ENCODE measurements around the gene POLG2. TPM values are rescaled to one million over a fixed set of nuclear protein-coding genes. Genes with fewer than 3 reads are reported as not detected.
"Not testable (repeated sequence)": the region's sequence is repeated elsewhere in the genome, so short reads cannot be mapped to it uniquely, and the experiment has no call there.

Gene POLG2
- total and polyA plus RNA-seq, 4 donors: 13.2 to 28.6 (median 18.3) TPM

DNA sequence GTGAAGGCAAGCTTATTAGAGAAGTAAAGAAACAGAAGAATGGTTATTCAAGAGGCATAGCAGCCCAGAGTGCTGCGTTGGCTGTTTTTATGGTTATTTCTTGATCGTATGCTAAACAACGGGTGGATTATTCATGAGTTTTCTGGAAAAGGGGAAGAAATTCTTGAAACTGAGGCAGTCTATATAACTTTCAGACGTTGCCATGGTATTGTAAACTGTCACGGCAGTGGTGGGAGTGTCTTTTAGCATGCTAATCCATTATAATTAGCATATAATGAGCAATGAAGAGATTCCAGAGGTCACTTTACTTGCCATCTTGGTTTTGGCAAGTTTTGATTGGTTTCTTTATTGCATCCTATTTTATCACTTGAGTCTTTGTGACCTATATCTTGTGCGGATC, 65.3 kb downstream of the POLG2 start:
- 32% methylated on average over 3 of the region's 6 CpGs for WGBS (ENCODE audit: insufficient coverage)
- H3K4me1 ChIP-seq (ENCODE audit: control insufficient read depth, insufficient read depth, low read length): no peaks in the 10 kb centered on the region
- no peaks in the 10 kb centered on the region for H3K9me3 ChIP-seq (ENCODE audit: control insufficient read depth, insufficient read depth, low read length)
- no peaks in the 10 kb centered on the region for H3K36me3 ChIP-seq (ENCODE audit: control insufficient read depth, insufficient read depth, low read length)
- DNase-seq (ENCODE audit: low read depth in 4 of 6, low spot score in 6 of 6): no peak
- H3K27me3 ChIP-seq (ENCODE audit: control insufficient read depth, insufficient read depth, low read length): no peaks in the 10 kb centered on the region
- H3K27ac ChIP-seq (ENCODE audit: low read depth, low read length): no peak overlapping the region
- no peak overlapping the region for H3K4me3 ChIP-seq (ENCODE audit: low read depth, low read length)

DNA sequence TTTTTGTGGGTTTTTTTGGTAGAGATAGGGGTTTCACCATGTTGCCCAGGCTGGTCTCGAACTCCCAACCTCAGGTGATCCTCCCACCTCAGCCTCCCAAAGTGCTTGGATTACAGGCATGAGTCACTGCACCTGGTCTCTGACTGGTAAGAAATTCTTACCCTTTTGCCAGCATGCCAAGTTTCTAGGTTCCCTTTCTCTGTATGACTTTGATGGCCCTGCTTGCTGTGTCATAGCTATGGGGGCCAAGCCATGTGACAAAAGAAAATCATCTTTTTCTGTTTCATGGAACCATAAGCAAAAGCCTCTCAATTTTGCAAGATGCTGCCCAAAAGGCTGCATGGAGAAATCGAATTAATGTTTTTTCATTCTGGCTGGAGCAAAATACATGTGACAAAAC, 66.8 kb downstream of the POLG2 start:
- not testable (repeated sequence) for H3K36me3 ChIP-seq (ENCODE audit: control insufficient read depth, insufficient read depth, low read length); H3K27me3 ChIP-seq (ENCODE audit: control insufficient read depth, insufficient read depth, low read length); H3K4me3 ChIP-seq (ENCODE audit: low read depth, low read length); H3K27ac ChIP-seq (ENCODE audit: low read depth, low read length); H3K4me1 ChIP-seq (ENCODE audit: control insufficient read depth, insufficient read depth, low read length); H3K9me3 ChIP-seq (ENCODE audit: control insufficient read depth, insufficient read depth, low read length); DNase-seq (ENCODE audit: low read depth in 4 of 6, low spot score in 6 of 6)
- WGBS (ENCODE audit: insufficient coverage): 89% methylated on average over 2 of the region's 2 CpGs

DNA sequence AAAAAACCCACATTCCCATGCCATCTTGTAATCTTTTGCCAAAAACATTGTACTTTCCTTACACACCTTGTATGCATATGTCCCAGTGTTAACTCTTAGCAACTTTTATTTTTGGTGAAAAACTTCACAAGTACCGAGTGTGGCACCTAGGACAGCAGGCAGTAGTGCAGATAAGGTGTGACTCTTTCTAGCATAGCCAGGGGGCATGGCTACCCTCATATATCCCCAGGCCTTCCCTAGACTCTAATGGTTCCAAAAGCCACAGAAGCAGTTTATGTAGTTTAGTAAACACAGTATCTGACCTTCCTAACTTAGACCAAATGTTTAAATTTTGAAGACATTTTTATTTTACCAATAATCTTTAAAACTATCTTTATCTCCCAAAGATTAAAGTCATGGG, 68.4 kb downstream of the POLG2 start:
- Histone ChIP-seq H3K27me3 (ENCODE audit: control insufficient read depth, insufficient read depth, low read length) (no peaks in the 10 kb centered on the region), H3K36me3 (ENCODE audit: control insufficient read depth, insufficient read depth, low read length) (no peaks in the 10 kb centered on the region), H3K4me3 (ENCODE audit: low read depth, low read length) (no peak overlapping the region), H3K9me3 (ENCODE audit: control insufficient read depth, insufficient read depth, low read length) (no peaks in the 10 kb centered on the region), H3K4me1 (ENCODE audit: control insufficient read depth, insufficient read depth, low read length) (no peaks in the 10 kb centered on the region), H3K27ac (ENCODE audit: low read depth, low read length) (no peak overlapping the region)
- DNase-seq (ENCODE audit: low read depth in 4 of 6, low spot score in 6 of 6): no peak
- WGBS (ENCODE audit: insufficient coverage): 90% methylated on average over 1 of the region's 1 CpG

Small RNA genes within 50 kb of the gene (small RNA-seq; reads per million reads assigned to genes)
- gene ATP5MFP4 (ENCODE audit: low replicate concordance): not detected

Other genes starting within 250 kb of the POLG2 start
- gene TEX2, start 233.8 kb downstream of the POLG2 start, total RNA-seq: 10 to 100 TPM; 40.1 to 54.9 TPM
- gene TEX2, start 233.8 kb downstream of the POLG2 start, polyA plus RNA-seq (ENCODE audit: insufficient read length in 2 of 2): 10 to 100 TPM; 35.4 to 37.0 TPM
- gene PECAM1, start 106.2 kb downstream of the POLG2 start, total RNA-seq: 10 to 100 TPM; 23.7 to 47.3 TPM
- gene PECAM1, start 106.2 kb downstream of the POLG2 start, polyA plus RNA-seq (ENCODE audit: insufficient read length in 2 of 2): 10 to 100 TPM; 42.0 to 44.3 TPM
- 1 to 10 TPM; 8.8 to 8.9 TPM for gene MILR1, start 47.9 kb downstream of the POLG2 start, total RNA-seq
- gene MILR1, start 47.9 kb downstream of the POLG2 start, polyA plus RNA-seq (ENCODE audit: insufficient read length in 2 of 2): 1 to 10 TPM; 5.6 to 7.7 TPM
- gene DDX5, start 9.2 kb upstream of the POLG2 start, total RNA-seq: 100 to 1,000 TPM; 373 to 520 TPM
- gene DDX5, start 9.2 kb upstream of the POLG2 start, polyA plus RNA-seq (ENCODE audit: insufficient read length in 2 of 2): 100 to 1,000 TPM; 586 to 652 TPM
- gene CEP95, start 9.9 kb upstream of the POLG2 start, total RNA-seq: 10 to 100 TPM; 57.7 to 60.9 TPM
- gene CEP95, start 9.9 kb upstream of the POLG2 start, polyA plus RNA-seq (ENCODE audit: insufficient read length in 2 of 2): 10 to 100 TPM; 63.2 to 83.8 TPM
- gene SMURF2, start 165.3 kb upstream of the POLG2 start, total RNA-seq: 10 to 100 TPM; 44.4 to 47.8 TPM
- gene SMURF2, start 165.3 kb upstream of the POLG2 start, polyA plus RNA-seq (ENCODE audit: insufficient read length in 2 of 2): 10 to 100 TPM; 22.7 to 30.7 TPM